Ramos (cell line): Measurements from ENCODE around the gene SNTG2.
"Not testable (repeated sequence)": the region's sequence is repeated elsewhere in the genome, so short reads cannot be mapped to it uniquely, and the experiment has no call there.

Source experiments
- in situ Hi-C: fragments of 300-500 bp; cut with MboI; formaldehyde crosslinking; loops from one replicate; pipeline ENCODE4 v1.14.3; 2022; ENCODE audit warnings: low sequenced_read_pairs; ENCODE audit not compliant: unreplicated experiment

The SNTG2 gene

DNA sequence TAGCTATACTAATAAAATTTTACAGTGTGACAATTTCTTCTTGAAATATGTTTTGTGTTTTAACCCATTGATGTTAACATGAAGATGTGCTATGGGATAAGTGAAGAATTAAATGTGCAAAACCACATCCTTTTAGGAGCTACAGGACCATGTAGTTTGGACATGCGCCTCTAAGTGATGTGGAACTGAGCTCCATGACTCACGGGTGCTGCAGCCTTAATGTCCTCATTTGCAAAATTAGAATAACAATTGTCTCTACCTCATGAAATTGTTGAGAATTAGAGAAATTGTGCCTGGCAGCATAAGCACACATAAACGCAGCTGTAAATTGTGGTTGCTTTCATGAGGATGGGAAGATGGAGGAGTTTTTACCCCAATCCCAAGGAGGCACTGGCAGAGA lies 431.0 kb downstream of the SNTG2 start:
- in situ Hi-C loops = no loop called here

DNA sequence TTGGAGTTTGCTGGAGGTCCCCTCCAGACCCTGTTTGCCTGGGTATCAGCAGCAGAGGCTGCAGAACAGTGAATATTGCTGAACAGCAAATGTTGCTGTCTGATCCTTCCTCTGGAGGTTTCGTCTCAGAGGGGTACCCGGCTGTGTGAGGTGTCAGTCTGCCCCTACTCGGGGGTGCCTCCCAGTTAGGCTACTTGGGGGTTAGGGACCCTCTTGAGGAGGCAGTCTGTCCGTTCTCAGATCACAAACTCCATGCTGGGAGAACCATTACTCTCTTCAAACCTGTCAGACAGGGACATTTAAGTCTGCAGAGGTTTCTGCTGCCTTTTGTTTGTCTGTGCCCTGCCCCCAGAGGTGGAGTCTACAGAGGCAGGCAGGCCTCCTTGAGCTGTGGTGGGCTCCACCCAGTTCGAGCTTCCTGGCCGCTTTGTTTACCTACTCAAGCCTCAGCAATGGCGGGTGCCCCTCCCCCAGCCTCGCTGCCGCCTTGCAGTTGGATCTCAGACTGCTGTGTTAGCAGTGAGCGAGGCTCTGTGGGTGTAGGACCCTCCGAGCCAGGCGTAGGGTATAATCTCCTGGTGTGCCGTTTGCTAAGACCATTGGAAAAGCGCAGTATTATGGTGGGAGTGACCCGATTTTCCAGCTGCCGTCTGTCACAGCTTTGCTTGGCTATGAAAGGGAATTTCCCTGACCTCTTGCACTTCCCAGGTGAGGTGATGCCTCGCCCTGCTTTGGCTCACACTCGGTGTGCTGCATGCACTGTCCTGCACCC lies 437.5 kb downstream of the SNTG2 start:
- in situ Hi-C loops = not testable (repeated sequence)

DNA sequence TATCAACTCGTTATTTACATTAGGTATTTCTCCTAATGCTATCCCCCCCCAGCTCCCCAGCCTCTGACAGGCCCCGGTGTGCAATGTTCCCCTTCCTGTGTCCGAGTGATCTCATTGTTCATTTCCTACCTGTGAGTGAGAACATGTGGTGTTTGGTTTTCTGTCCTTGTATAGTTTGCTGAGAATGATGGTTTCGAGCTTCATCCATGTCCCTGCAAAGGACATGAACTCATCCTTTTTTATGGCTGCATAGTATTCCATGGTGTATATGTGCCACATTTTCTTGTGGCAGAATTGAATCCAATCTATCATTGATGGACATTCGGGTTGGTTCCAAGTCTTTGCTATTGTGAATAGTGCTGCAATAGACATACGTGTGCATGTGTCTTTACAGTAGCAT lies 439.5 kb downstream of the SNTG2 start:
- in situ Hi-C loops = not testable (repeated sequence)

DNA sequence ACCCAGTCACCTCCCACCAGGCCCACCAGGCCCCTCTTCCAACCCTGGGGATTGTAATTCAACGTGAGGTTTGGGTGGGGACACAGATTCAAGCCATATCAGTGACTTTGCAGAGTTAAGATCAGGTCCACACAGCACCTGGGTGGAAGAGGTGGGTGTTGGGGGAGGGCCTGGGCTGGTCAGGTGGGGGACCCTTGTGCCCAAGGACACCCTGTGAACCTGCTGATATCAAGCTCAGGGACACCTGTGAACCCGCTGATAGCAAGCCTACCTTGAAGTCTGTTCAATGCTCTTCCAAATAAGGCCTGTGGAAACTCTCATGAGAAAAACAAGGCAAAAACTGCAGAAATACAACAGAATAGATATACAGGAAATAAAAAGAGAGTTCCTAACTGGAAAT lies 442.7 kb downstream of the SNTG2 start:
- in situ Hi-C loops = no loop called here

DNA sequence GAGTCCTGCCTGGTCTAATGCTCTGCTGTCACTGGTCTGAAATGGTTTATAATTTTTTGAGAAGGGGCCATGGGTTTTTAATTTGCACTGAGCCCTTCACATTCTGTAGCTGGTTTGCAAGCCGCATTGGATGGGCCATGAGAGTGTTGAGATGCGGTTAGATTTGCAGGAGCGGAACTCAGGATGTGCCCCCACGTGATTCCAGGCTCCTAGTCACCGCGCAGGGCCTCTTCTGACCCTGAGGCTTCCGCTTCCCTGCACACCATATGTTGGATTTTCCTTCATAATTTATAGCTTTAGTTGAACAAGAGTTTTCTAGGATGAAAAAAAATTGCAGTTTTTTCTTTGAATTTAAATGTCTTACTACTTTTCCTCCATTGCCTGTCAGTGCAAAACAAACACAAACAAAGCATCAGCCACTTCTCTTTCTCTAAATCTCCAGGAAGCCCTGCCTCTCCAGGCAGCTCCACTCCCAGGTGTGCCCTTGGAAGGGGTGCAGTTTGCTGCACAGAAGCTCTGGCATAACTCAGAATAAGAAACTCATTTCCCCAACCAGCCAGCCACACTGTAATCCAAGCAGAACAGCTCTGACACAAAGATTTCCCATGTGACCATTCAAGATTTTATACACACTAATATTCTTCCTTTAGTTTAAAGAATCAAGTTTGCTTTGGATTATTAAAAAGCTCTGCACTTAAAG lies 444.2 kb downstream of the SNTG2 start:
- in situ Hi-C loops = no loop called here

DNA sequence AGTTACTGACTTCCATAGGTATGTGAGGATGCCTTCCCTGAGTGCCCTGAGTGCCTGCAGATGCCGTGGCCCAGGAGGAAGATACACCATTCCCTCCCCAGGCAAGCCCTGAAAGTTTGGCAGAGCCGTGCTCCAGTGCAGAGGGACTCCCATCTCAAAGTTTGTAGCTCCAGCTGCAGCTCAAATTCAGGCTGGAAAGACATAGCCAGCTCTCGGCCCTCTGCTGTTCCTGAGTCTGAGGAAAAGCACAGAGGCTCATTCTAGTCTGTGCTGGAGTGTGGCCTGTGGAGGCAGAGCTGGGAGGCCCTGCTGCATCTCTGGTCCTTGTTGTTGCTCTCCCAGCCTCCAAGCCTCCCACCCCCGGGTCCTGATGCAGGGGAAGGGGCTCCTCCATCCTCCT lies 446.7 kb downstream of the SNTG2 start:
- in situ Hi-C loops = no loop called here

DNA sequence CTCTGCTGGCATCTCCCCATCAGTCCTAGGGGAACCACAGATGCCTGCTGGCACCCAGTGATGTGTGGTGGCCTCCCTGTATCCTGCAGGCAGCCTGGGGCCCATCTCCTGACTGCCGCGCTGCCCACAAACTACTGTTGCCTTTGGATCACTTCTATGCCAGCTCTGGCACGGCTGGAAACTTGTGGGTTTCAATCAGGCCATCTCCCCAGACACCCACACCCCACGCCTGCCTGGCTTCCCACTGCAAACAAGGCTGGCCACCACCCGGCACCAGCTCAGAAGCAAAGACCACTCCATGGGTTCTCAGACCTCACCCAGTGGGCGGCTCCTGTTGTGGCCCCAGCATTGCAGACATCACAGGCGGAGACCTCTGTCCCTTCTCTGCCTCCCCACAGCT lies 447.5 kb downstream of the SNTG2 start:
- in situ Hi-C loops = no loop called here

DNA sequence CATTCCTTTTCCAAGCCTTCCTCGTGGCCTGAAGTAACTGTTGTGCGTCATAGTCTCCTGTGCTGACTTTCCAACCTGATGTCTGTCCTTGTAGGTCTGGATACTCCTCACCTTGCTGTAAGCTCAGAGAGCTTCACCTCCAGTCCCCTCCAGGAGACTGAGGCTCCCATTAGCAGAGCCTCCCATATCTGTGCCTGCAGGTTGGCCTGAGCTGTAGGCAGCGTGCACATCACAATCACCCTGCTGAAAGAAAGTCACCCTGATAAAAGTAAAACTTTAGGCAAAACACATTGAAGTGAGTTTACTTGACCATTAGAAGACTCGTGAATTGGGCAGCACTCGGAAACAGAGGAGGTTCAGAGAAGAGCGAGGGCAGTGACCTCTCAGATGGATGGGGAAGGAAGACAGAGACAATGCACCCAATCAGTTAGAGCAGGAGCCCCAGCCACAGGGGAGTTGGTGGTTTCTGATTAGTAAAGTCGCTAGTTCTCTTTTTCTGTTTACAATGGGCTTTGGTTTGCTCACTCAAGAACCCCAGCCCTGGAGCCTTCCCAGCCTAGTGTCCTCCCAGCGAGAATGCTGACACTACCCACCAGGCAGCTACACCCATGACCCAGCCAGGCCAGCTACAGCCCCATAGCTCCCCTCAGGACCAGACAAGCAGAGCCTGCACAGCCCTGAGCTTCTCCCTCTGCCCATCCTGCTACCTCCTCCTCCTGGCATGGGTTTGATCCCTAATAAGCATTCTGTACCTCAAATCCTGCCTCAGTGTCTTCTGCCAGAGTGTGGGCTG lies 450.5 kb downstream of the SNTG2 start:
- in situ Hi-C loops = no loop called here

DNA sequence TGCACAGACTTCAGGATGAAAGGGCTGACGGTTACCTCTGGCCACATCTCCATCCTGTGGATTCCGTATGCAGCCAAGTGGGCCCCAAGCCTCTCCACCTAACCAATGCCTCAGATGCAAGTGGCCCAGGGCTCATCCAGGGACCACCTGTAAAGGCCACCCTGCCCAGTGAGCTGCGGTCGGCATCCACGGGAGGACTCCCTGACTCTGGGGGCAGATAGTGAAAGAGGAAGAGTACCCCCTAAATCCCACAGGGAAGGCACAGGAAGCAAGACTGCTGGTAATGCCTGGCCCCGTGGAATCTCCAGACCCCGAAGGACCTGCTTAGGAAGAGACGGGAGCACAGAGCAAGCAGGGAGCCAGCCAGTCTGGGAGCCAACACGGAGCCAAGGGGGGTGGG lies 451.4 kb downstream of the SNTG2 start:
- in situ Hi-C loops = no loop called here

DNA sequence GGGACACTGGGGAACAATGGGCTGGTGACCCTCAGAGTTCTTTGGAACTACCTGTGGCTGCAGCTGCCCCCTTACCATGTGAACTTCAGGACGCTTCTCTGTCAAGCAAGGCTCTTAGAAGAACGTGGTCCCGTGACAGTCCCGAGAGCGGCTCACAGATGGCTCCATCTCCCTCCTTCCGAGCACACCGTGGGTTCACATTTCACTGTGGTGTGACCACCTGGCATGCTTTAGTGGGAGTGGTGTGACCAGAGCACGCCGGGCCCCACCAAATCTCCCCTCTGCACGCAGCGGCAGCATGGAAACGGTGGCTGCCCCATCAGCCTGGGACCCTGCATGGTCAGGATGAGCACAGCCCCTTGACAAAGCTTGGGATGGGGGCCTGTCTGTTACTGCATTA lies 452.9 kb downstream of the SNTG2 start:
- in situ Hi-C loops = no loop called here

DNA sequence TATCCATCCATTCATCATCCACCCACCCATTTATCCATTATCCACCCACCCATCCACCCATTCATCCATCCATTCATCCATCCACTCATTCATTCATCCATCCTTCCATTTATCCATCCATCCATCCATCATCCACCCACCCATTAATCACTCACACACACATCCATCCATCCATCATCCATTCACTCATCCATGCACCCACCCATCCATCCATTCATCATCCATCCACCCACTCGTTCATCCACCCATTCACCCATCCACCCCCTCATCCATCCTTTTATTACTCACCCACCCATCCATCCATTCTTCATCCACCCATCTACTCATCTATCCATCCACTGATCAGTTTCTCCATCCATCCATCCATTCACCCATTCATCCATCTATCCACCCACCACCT lies 454.5 kb downstream of the SNTG2 start:
- in situ Hi-C loops = no loop called here

DNA sequence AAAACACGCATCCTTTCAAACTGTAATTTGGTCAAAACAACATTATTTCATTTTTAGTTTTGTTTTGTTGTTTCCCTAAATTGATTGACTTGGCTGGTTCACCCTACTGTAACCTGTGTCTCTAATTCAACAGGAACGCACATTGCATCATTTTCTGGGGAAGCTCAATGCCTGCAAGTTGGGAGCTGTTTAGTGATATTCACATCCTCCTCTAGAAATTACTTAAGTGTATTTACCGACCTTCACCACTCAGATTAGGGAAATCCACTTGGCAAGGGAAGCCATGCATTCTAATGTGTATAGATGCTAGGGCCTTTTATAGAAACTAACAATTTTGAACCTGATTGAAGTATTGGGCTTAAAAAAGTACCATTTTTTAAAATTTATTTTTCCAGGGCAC lies 455.3 kb downstream of the SNTG2 start:
- in situ Hi-C loops = no loop called here

DNA sequence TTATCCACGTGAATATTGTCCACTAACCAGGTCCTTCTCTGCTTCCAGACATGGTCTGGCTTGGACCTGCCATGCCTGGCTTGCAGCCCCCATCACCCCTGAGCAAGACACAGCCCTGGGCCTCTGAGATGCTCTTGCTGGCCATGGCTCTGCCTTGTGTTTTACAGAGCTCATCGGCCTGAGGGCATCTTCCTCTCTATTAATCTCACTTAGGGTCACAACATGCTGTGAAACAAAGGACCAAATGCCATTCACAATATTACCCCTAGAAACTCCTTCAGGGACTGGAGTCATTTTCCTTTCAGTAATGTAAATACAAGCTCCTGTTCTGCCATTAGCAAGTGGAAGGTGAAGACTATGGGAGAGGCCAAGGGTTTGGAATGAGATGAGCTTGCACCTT lies 455.8 kb downstream of the SNTG2 start:
- in situ Hi-C loops = no loop called here

DNA sequence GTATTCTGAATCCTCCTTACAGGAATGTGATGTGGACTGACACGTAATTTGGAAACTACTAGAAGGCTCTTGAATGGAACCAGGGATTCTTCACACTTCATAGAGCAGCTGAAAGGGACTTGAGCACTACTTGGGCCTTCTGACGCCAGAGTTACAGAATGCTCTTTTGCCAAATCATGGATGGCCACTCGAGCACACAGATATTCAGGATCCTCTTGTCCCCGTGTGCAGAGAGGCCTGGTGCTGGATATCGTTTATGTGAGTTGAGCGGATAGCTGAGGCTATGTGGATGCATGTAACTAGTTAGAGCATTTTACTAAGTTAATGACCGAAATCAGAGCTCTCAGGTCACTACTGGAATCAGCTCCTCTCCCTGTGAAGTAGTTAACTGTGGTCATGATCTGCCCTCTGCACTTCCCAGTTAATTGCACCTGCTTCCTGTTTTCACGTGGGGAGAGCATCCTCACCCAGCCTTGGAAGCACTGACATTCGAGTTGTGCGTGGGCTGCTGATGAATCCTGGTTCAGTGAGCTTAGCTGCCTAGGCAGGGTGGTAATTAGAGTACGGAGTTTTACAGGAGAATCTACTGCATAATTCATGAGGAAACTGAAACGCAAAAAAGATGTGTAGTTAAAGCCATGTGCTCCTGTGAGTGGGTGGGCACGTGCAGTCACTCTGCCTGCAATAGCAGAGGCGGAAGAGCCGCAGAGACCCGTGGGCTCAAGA lies 457.5 kb downstream of the SNTG2 start:
- in situ Hi-C loops = no loop called here

DNA sequence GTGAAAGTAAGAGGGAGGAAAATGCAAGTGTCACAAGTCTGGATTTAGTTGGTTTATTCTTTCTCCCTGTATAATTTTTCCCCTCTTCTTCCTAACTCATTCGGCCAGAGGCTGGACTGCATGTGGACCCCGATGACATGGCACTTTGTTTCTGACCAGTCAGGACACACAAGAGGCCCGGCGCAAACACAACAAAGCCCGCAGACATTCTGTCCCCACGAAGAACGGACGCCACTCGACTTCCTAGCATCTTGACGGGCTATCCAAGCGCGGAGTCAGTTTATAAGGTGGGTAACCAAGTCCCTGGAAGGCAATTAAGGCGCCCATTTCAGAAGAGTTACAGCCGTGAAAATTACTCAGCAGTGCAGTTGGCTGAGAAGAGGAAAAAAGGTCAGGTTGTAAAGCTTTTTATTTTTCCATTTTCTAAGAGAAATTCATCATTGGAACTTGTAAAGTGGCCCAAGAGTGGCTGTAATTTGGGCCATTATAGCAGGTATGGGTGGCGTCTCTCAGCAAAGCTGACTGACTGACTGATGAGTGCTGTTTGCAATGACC lies 462.6 kb downstream of the SNTG2 start, which contains the start of gene TPO:
Gene TPO (plus strand): TSS at position 308 of the 555 bp plus-strand sequence. CDS start 946 bp downstream, outside the sequence.
- in situ Hi-C loops = no loop called here

DNA sequence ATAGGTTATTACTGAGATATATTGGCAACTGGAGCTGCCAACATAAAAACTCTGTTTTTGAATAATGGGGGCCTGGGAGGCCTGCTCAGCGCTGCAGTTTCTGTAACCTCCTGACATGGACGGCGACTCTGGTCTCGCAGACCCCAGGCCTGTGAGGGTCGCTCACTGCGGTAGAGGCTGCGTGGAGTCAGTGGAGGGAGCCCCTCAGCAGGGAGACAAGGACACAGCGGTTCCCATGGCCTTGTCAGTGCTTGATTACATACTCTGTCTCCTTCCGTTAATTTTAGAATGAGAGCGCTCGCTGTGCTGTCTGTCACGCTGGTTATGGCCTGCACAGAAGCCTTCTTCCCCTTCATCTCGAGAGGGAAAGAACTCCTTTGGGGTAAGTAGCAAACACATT lies 463.5 kb downstream of the SNTG2 start:
- in situ Hi-C loops = no loop called here

DNA sequence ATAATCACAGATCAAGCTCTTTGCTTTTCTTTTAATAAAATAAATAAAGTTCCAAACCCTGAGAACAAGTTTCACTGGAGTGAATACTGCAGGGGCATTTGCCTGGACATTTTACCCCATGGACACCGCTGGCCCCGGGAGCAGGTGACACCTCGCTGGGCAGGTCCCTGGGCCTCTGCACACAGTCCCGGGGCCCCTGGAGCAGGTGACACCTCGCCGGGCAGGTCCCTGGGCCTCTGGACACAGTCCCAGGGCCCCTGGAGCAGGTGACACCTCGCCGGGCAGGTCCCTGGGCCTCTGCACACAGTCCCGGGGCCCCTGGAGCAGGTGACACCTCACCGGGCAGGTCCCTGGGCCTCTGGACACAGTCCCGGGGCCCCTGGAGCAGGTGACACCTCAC lies 464.3 kb downstream of the SNTG2 start:
- in situ Hi-C loops = not testable (repeated sequence)

DNA sequence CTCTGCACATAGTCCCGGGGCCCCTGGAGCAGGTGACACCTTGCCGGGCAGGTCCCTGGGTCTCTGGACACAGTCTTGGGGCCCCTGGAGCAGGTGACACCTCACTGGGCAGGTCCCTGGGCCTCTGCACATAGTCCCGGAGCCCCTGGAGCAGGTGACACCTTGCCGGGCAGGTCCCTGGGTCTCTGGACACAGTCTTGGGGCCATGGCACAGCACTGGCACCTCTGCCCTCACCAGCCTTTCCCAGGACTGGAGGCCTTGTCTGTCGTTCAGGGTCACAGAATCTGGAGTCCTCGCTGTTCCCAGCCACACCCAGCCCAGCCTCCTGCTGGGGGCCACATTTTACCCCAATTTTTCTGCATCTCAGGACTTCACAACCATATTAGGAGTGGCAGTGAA lies 464.9 kb downstream of the SNTG2 start:
- in situ Hi-C loops = no loop called here
